ENCODE results near the gene AFF3.
"Not testable (repeated sequence)": the region's sequence is repeated elsewhere in the genome, so short reads cannot be mapped to it uniquely, and the experiment has no call there.

DNA sequence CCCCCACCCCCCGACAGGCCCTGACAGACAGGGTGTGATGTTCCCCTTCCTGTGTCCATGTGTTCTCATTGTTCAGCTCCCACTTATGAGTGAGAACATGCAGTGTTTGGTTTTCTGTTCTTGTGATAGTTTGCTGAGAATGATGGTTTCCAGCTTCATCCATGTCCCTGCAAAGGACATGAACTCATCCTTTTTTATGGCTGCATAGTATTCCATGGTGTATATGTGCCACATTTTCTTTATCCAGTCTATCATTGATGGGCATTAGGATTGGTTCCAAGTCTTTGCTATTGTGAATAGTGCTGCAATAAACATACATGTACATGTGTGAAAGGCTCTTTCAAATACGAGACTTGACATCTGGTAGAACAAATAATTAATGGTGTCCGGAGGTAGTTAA lies 208.9 kb downstream of the AFF3 start:
- TF ChIP-seq GLIS3 (CRISPR knock-in tag; IDR thresholded peaks at IDR 0.05); OSR1 (CRISPR knock-in tag; IDR thresholded peaks at IDR 0.05); ZNF70 (CRISPR knock-in tag; IDR thresholded peaks at IDR 0.05); ZFP30 (CRISPR knock-in tag; IDR thresholded peaks at IDR 0.05); ZFP3 (CRISPR knock-in tag; IDR thresholded peaks at IDR 0.05); BACH2 (CRISPR knock-in tag; IDR thresholded peaks at IDR 0.05; ENCODE audit: borderline replicate concordance); PPARA (CRISPR knock-in tag; IDR thresholded peaks at IDR 0.05; ENCODE audit: borderline replicate concordance); ZNF8 (CRISPR knock-in tag; IDR thresholded peaks at IDR 0.05); TCF4 (CRISPR knock-in tag; IDR thresholded peaks at IDR 0.05; ENCODE audit: borderline replicate concordance); ESRRG (CRISPR knock-in tag; IDR thresholded peaks at IDR 0.05): not testable (repeated sequence)
- TF ChIP-seq, protein P1, sequence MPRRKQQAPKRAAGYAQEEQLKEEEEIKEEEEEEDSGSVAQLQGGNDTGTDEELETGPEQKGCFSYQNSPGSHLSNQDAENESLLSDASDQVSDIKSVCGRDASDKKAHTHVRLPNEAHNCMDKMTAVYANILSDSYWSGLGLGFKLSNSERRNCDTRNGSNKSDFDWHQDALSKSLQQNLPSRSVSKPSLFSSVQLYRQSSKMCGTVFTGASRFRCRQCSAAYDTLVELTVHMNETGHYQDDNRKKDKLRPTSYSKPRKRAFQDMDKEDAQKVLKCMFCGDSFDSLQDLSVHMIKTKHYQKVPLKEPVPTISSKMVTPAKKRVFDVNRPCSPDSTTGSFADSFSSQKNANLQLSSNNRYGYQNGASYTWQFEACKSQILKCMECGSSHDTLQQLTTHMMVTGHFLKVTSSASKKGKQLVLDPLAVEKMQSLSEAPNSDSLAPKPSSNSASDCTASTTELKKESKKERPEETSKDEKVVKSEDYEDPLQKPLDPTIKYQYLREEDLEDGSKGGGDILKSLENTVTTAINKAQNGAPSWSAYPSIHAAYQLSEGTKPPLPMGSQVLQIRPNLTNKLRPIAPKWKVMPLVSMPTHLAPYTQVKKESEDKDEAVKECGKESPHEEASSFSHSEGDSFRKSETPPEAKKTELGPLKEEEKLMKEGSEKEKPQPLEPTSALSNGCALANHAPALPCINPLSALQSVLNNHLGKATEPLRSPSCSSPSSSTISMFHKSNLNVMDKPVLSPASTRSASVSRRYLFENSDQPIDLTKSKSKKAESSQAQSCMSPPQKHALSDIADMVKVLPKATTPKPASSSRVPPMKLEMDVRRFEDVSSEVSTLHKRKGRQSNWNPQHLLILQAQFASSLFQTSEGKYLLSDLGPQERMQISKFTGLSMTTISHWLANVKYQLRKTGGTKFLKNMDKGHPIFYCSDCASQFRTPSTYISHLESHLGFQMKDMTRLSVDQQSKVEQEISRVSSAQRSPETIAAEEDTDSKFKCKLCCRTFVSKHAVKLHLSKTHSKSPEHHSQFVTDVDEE (CRISPR knock-in tag; IDR thresholded peaks at IDR 0.05): not testable (repeated sequence)
- TF ChIP-seq, protein P2, sequence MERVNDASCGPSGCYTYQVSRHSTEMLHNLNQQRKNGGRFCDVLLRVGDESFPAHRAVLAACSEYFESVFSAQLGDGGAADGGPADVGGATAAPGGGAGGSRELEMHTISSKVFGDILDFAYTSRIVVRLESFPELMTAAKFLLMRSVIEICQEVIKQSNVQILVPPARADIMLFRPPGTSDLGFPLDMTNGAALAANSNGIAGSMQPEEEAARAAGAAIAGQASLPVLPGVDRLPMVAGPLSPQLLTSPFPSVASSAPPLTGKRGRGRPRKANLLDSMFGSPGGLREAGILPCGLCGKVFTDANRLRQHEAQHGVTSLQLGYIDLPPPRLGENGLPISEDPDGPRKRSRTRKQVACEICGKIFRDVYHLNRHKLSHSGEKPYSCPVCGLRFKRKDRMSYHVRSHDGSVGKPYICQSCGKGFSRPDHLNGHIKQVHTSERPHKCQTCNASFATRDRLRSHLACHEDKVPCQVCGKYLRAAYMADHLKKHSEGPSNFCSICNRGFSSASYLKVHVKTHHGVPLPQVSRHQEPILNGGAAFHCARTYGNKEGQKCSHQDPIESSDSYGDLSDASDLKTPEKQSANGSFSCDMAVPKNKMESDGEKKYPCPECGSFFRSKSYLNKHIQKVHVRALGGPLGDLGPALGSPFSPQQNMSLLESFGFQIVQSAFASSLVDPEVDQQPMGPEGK (CRISPR knock-in tag; IDR thresholded peaks at IDR 0.05; ENCODE audit: borderline replicate concordance): not testable (repeated sequence)
- TF ChIP-seq, protein P3, sequence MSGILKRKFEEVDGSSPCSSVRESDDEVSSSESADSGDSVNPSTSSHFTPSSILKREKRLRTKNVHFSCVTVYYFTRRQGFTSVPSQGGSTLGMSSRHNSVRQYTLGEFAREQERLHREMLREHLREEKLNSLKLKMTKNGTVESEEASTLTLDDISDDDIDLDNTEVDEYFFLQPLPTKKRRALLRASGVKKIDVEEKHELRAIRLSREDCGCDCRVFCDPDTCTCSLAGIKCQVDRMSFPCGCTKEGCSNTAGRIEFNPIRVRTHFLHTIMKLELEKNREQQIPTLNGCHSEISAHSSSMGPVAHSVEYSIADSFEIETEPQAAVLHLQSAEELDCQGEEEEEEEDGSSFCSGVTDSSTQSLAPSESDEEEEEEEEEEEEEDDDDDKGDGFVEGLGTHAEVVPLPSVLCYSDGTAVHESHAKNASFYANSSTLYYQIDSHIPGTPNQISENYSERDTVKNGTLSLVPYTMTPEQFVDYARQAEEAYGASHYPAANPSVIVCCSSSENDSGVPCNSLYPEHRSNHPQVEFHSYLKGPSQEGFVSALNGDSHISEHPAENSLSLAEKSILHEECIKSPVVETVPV (CRISPR knock-in tag; IDR thresholded peaks at IDR 0.05): not testable (repeated sequence)

All from SK-N-SH treated with all-trans-retinoic acid at 6 μM for 48 hours (cell line).